Measurements from ENCODE around the gene IL12RB2.
A peak's percentile ranks its signal among the peaks of the same experiment; 100 is the strongest.
"Not testable (repeated sequence)": the region's sequence is repeated elsewhere in the genome, so short reads cannot be mapped to it uniquely, and the experiment has no call there.

The IL12RB2 gene

DNA sequence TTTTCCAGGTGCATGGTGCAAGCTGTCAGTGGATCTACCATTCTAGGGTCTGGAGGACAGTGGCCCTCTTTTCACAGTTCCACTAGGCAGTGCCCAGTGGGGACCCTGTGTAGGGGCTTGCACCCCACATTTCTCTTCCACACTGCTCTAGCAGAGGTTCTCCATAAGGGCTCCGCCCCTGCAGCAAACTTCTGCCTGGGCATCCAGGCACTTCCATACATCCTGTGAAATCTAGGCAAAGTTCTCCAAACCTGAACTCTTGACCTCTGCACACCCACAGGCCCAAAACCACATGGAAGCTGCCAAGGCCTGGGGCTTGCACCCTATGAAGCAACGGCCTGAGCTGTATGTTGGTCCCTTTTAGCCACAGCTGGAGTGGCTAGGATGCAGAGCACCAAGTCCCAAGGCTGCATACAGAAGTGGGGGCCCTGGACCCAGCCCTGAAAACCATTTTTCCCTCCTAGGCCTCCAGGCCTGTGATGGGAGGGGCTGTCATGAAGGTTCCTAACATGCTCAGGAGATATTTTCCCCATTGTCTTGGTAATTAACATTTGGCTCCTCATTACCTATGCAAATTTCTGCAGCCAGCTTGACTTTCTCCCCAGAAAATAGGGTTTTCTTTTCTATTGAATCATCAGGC lies 76.4 kb downstream of the IL12RB2 start:
- peaks cover 76% of the 10 kb centered on the region for H3K36me3 Mint-ChIP-seq (ENCODE audit: low read depth)
- peaks cover 31% of the 10 kb centered on the region for H3K9me3 Mint-ChIP-seq
- H3K4me1 Mint-ChIP-seq (ENCODE audit: low read depth), result no peaks in the 10 kb centered on the region
- H3K4me3 Mint-ChIP-seq, result no peak overlapping the region
- H3K27ac Mint-ChIP-seq, result no peak overlapping the region
- H3K27me3 Mint-ChIP-seq, result no peaks in the 10 kb centered on the region

DNA sequence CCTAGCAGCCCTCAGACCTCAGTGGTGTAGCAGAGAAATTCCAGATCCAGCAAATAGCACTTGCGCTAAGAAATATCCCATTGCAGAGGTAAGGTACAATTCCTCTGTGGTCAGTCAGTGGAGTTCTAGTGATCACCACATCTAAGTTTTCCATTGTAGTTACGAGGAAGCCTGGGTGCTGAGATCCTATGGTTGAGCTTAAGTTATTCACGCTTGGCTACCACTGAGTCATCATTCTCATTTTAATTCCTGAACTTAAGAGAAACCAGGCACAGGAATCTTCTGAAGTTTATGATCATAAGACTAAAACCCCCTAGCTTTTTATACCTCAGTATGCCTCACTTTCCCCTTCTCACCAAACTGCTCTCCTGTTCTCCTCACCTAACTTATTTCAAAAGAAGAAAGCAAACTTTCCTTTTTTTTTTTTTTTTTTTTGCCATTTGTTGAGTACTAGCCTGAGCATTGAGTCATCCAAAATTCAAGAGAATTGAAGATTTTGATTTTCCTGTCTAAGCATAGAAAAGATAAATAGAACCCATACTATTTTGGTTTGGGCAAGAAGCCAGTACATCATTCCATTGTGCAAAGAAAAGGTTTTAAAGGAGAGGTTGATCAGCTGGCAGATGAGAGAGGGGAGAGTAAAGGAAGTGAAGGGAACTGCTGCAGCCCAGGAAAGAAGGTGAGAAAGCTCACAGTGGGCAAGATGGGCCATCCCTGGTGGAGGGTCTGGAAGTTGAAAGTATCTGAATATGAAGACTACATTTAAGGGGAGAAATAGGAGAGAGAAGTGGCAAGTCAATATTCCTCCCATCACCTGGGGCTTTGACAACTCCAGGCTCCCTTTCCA lies 82.6 kb downstream of the IL12RB2 start:
- H3K27me3 Mint-ChIP-seq, result no peaks in the 10 kb centered on the region
- no peaks in the 10 kb centered on the region for H3K9me3 Mint-ChIP-seq
- no peak overlapping the region for H3K27ac Mint-ChIP-seq
- no peak overlapping the region for H3K4me3 Mint-ChIP-seq
- H3K4me1 Mint-ChIP-seq (ENCODE audit: low read depth), result peaks cover 8% of the 10 kb centered on the region
- peaks cover 64% of the 10 kb centered on the region for H3K36me3 Mint-ChIP-seq (ENCODE audit: low read depth)

DNA sequence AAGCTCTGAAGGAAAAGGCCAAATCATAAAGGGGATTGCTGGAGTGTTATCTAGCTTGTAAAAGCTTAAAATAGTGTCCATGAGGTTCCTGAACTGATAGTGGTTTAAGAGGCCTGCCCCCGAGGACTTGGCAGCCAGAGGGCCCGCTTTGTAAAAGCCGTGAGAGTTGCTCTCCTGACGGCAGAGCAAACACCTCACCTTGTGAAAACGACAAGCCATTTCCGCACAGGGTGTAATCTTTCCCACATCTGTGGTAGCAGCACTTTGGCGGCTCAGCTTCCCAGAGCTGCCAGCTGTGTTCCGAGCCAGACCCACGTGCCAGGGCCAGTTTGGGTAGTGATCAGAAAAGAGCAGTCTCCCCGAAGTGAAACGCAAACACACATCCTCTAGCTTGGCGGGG lies 85.6 kb downstream of the IL12RB2 start:
- no peaks in the 10 kb centered on the region for H3K9me3 Mint-ChIP-seq
- H3K4me3 Mint-ChIP-seq, result no peak overlapping the region
- H3K36me3 Mint-ChIP-seq (ENCODE audit: low read depth), result peaks cover 79% of the 10 kb centered on the region
- H3K27ac Mint-ChIP-seq, result no peak overlapping the region
- H3K27me3 Mint-ChIP-seq, result no peaks in the 10 kb centered on the region
- H3K4me1 Mint-ChIP-seq (ENCODE audit: low read depth), result peaks cover 8% of the 10 kb centered on the region

DNA sequence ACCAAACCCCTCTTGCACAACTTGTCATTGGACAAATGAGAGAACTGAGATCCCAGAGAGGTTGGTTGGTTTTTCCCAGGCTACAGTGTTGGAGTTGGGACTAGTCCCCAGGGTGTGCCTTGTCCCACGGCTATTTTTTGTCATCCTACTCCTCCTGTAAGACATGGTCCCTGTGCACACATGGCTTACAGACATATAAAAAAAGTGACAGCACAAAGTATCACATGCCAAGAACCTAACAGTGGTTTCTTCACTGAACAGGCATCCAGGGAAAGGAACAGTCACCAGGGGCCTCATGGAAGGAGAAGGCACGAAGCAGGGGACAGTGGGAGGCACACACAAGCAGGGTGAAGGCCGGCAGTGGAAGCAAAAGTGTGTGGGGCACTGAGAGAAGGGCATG lies 86.1 kb downstream of the IL12RB2 start:
- Mint-ChIP-seq H3K4me1 (ENCODE audit: low read depth) (peaks cover 12% of the 10 kb centered on the region), H3K9me3 (no peaks in the 10 kb centered on the region), H3K27me3 (no peaks in the 10 kb centered on the region), H3K36me3 (ENCODE audit: low read depth) (peaks cover 83% of the 10 kb centered on the region), H3K27ac (no peak overlapping the region), H3K4me3 (no peak overlapping the region)

DNA sequence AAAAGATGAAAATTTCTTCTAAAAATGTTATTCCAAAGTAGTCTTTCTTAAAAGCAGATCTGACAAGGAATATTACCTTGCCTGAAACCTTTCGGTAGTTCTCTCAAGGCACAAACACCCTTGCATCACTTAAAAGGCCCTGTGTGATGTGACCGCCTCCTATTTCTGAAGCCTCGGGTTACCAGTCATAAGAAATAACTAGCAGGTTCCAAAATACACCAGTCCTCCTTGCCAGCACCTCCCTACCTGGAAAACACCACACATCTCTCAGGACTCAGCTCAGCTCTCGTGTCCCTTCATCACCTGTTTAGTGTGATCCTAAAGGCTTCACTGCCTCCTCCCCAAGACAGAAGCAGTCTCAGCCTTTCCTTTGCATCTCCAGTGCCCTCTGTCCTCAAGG lies 86.9 kb downstream of the IL12RB2 start:
- Mint-ChIP-seq H3K27me3 (no peaks in the 10 kb centered on the region), H3K9me3 (no peaks in the 10 kb centered on the region), H3K4me1 (ENCODE audit: low read depth) (peaks cover 20% of the 10 kb centered on the region), H3K27ac (no peak overlapping the region), H3K4me3 (no peak overlapping the region), H3K36me3 (ENCODE audit: low read depth) (peaks cover 83% of the 10 kb centered on the region)

DNA sequence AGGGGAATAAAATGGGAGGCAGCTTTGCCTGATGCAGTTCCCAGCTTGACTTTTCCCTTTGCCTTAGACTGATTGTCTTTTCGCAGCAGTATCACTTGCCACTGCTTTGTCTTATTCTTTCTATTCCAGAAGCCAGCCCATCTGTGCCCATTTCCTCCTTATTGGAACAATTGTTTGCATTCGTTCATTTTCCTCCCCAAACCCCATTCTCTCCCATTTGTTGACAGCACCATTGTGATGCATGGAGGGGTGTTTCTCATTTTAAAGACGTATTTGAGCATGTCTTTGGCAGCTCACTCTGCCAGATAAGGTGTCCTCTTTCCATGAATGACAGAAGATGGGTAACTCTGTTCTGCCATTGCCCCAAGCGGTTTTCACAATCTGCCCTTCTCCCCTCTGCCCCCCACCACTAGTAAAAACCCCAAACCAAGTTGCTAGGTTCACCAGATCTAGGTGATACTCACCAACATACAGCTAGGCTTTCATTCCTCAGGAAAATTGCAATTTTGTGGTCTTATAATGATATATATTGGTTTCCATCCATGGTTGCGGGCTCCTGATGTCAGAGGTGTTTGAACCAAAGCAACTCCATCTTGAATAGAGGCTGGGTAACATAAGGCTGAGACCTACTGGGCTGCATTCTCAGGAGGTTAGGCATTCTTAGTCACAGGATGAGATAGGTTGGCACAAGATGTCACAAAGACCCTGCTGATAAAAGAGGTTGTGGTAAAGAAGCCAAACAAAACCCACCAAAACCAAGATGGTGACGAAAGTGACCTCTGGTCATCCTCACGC lies 91.7 kb downstream of the IL12RB2 start:
- H3K36me3 Mint-ChIP-seq (ENCODE audit: low read depth), result peaks cover 70% of the 10 kb centered on the region
- peaks cover 5% of the 10 kb centered on the region for H3K9me3 Mint-ChIP-seq
- no peak overlapping the region for H3K4me3 Mint-ChIP-seq
- peak overlapping the region; percentile 67 for H3K27ac Mint-ChIP-seq
- H3K4me1 Mint-ChIP-seq (ENCODE audit: low read depth), result peaks cover 27% of the 10 kb centered on the region
- H3K27me3 Mint-ChIP-seq, result no peaks in the 10 kb centered on the region

DNA sequence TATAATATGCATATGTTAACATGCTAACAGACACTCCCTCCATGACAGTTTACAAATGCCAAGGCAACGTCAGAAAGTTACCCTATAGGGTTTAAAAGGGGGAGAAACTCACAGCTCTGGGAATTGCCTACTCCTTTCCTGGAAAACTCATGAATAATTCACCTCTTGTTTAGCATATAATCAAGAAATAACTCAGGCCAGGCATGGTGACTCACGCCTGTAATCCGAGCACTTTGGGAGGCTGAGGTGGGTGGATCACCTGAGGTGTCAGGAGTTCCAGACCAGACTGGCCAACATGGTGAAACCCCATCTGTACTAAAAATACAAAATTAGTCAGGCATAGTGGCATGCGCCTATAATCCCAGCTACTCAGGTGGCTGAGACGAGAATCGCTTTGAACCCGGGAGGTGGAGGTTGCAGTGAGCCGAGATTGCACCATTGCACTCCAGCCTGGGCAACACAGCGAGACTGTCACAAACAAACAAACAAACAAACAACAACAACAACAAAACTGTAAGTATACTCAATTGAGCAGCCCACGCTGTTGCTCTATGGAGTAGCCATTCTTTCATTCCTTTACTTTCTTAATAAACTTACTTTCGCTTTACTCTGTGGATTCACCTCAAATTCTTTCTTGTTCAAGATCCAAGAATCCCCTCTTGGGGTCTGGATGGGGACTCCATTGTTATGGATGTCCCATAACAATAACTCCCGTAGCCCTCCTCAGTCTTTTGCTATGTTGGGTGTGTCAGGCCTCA lies 92.5 kb downstream of the IL12RB2 start:
- Mint-ChIP-seq H3K36me3 (ENCODE audit: low read depth) (peaks cover 71% of the 10 kb centered on the region), H3K4me1 (ENCODE audit: low read depth) (peaks cover 27% of the 10 kb centered on the region), H3K4me3 (peak overlapping the region; percentile 39), H3K27ac (peak overlapping the region; percentile 78)
- H3K9me3 Mint-ChIP-seq, H3K27me3 Mint-ChIP-seq: not testable (repeated sequence)

DNA sequence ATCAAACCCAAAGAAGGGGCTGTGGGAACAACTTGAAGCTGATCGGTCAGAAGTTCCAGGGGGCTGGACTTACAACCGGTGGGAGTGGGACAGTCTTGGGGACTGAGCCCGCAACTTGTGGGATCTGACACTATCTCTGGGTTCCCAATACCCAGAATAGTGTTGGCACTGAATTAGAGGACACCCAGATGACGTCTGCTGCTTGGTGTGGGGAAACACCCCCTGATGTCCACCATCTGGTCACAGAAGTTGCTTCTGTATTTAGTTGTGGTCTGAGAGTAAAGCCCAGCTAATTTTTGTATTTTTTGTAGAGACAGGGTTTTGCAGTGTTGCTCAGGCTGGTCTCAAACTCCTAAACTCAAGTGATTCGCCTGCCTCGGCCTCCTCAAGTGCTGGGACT lies 93.8 kb downstream of the IL12RB2 start:
- Mint-ChIP-seq H3K36me3 (ENCODE audit: low read depth) (peaks cover 67% of the 10 kb centered on the region), H3K27ac (peak overlapping the region; percentile 14), H3K4me3 (no peak overlapping the region), H3K27me3 (no peaks in the 10 kb centered on the region), H3K9me3 (peaks cover 5% of the 10 kb centered on the region), H3K4me1 (ENCODE audit: low read depth) (peaks cover 27% of the 10 kb centered on the region)

DNA sequence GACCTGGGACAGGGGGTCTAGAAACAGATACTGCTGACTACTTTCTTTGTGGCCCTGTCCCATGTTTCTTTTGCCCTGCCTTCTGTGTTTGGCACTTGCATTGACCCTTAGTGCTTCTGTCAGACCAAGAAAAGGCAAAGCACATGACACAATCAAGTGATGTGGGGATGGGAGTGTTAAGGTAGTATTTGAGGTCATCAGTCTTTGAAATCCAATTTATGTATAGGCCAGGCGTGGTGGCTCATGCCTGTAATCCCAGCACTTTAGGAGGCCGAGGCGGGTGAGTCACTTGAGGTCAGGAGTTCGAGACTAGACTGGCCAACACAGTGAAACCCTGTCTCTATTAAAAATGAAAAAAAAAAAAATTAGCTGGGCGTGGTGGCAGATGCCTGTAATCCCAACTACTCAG lies 96.5 kb downstream of the IL12RB2 start:
- peaks cover 19% of the 10 kb centered on the region for H3K4me1 Mint-ChIP-seq (ENCODE audit: low read depth)
- H3K9me3 Mint-ChIP-seq, result peaks cover 5% of the 10 kb centered on the region
- peaks cover 49% of the 10 kb centered on the region for H3K36me3 Mint-ChIP-seq (ENCODE audit: low read depth)
- H3K27me3 Mint-ChIP-seq, result no peaks in the 10 kb centered on the region
- no peak overlapping the region for H3K4me3 Mint-ChIP-seq
- no peak overlapping the region for H3K27ac Mint-ChIP-seq

DNA sequence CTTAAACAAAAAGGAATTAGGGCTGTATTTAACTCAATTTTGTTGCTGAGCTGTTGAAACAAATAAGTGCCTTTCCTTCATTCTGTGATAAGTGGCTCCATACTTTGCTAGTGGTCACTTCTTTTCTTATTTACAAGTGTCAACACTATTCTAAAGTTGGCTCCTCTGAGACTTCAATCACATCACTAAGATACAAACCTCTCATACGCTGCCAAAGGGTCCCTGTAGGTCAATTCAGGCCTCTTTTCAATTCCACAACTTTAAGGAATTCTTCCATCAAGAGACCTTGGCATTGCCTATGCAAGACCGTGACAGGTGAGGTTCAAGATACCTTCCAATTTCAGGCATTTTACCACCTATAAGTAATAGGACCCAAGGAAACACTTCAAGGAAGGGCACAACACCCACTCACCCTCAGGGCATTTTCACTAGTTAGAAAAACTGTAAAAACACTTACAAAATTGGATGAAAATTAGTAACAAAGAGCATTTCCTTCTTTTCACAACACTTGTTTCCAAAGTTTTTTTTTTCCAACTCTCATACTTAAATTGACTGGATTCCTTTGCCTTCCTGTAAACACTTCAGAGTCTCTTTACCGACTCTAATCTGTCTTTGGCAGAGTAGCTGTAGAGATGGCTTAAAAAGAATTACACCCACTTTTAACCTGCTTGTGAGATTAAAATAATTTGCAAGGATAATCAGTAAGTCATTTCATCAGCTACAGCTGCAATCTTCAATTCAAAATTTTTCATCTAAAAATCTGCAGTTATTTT lies 98.0 kb downstream of the IL12RB2 start:
- peaks cover 49% of the 10 kb centered on the region for H3K36me3 Mint-ChIP-seq (ENCODE audit: low read depth)
- peak overlapping the region; percentile 55 for H3K27ac Mint-ChIP-seq
- peaks cover 4% of the 10 kb centered on the region for H3K4me1 Mint-ChIP-seq (ENCODE audit: low read depth)
- H3K4me3 Mint-ChIP-seq, result no peak overlapping the region
- H3K9me3 Mint-ChIP-seq, result peaks cover 1% of the 10 kb centered on the region
- no peaks in the 10 kb centered on the region for H3K27me3 Mint-ChIP-seq

DNA sequence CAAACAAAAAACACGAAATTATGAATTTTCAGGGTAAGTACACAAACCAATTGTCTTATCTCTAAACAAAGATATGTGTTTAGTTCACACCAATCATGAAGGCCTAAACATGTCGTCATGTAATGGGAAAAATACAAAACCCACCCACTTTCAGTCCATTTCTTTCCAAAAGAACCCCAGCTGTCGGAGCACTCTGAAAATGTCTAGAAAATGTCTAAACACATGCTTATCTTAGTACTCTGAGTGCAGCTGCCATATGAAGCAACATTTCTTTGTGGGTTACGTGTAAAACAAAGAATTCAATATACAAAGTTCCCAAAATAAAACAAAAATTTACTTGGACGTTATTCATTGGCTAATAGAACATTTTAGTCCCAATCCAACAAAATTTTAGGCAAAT lies 99.8 kb downstream of the IL12RB2 start:
- Mint-ChIP-seq H3K27me3 (no peaks in the 10 kb centered on the region), H3K27ac (no peak overlapping the region), H3K9me3 (no peaks in the 10 kb centered on the region), H3K36me3 (ENCODE audit: low read depth) (peaks cover 55% of the 10 kb centered on the region), H3K4me3 (no peak overlapping the region), H3K4me1 (ENCODE audit: low read depth) (no peaks in the 10 kb centered on the region)

DNA sequence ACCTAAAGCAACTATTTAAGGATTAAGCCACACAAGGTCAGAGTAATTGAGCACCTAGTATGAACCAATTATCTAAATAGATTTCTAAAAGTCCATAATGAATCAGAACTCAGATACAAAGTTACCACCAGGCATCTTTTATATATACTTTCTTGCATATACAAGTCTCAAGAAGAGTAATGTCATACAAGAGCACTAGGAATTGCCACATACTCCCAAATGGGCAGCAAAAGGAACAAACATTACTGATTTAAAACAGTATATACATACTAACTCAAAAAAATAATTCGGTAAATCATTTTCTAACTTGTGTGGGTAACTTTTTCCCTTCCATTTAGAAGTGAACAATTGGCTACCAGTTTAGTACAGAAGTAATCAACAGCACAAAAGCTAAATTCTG lies 100.5 kb downstream of the IL12RB2 start:
- Mint-ChIP-seq H3K27ac (no peak overlapping the region), H3K4me1 (ENCODE audit: low read depth) (no peaks in the 10 kb centered on the region), H3K27me3 (no peaks in the 10 kb centered on the region), H3K4me3 (no peak overlapping the region), H3K36me3 (ENCODE audit: low read depth) (peaks cover 59% of the 10 kb centered on the region), H3K9me3 (no peaks in the 10 kb centered on the region)

DNA sequence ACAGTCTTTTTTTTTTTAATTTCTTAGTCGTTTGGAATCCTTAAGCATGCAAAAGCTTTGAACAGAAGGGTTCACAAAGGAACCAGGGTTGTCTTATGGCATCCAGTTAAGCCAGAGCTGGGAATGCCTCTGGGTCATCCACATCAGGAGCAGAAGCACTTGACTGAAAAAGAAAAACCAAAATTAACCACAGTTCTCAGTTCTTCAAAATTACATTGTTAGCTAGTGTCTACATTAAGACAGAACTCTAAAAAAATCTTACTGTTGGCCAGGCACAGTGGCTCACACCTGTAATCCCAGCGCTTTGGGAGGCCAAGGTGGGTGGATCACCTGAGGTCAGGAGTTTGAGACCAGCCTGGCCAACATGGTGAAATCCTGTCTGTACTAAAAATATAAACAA lies 105.4 kb downstream of the IL12RB2 start:
- not testable (repeated sequence) for H3K4me3 Mint-ChIP-seq, H3K27me3 Mint-ChIP-seq, H3K27ac Mint-ChIP-seq, H3K9me3 Mint-ChIP-seq
- peaks cover 87% of the 10 kb centered on the region for H3K36me3 Mint-ChIP-seq (ENCODE audit: low read depth)
- H3K4me1 Mint-ChIP-seq (ENCODE audit: low read depth), result peaks cover 36% of the 10 kb centered on the region

DNA sequence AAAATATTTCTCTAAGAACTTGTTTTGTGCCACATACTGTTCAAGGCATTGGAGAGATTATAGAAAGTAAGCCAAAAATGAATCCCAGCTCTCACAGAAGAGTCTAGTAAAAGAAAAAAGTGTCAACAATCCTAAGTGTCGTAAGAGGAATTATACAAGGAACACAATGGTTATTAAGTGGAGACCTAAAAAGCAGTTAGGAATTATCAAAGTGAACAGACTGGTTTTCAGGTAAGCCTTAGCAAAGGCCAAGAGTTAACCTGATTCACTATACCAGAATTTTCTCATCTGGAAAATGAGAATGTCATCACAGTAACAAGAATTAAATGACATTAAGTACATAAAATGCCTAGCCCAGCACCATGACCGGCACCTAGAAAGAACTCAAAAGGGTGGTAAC lies 106.9 kb downstream of the IL12RB2 start:
- H3K4me3 Mint-ChIP-seq, result no peak overlapping the region

More for the DNA sequence above, 106.9 kb downstream of the IL12RB2 start:
- Mint-ChIP-seq H3K27ac (no peak overlapping the region), H3K27me3 (no peaks in the 10 kb centered on the region), H3K36me3 (ENCODE audit: low read depth) (peaks cover 93% of the 10 kb centered on the region), H3K9me3 (no peaks in the 10 kb centered on the region), H3K4me1 (ENCODE audit: low read depth) (peaks cover 48% of the 10 kb centered on the region)
